K562 treated with DMSO at 1 percent for 4 hours (cell line): ENCODE data around the gene MRPS25. TPM values are rescaled to one million over a fixed set of nuclear protein-coding genes. Genes with fewer than 3 reads are reported as not detected.

Experiments used
- total RNA-seq: library from RNA; unstranded; fragments of 300-600 nt; gene quantifications from 2 replicates; pipeline ENCODE4 v1.2.3, GENCODE V29; 2022; ENCODE audit not compliant: insufficient read depth

The MRPS25 gene
- 32.2 and 32.3 TPM in 2 replicates for total RNA-seq

GRCh38 chr3:15064835-15065549 is at the start of gene MRPS25:
Gene MRPS25, minus strand, starts transcription at chr3:15065315. Its CDS starts 121 bp downstream, at chr3:15065194.

GRCh38 chr3:15098503-15099363 is 33.6 kb upstream of the MRPS25 start, which contains the start of gene RBSN:
Gene RBSN, minus strand, starts transcription at chr3:15099148. Its CDS starts 3,028 bp downstream, at chr3:15096120.

Other genes starting within 250 kb of the MRPS25 start
- gene FGD5, start 246.4 kb downstream of the MRPS25 start, total RNA-seq, result not detected in 2 replicates
- gene NR2C2, start 117.7 kb downstream of the MRPS25 start, total RNA-seq, result 23.3 and 40.8 TPM in 2 replicates
- 9.2 and 13.3 TPM in 2 replicates for gene RBSN, start 33.8 kb upstream of the MRPS25 start, total RNA-seq
- 21.8 and 28.2 TPM in 2 replicates for gene CAPN7, start 140.9 kb upstream of the MRPS25 start, total RNA-seq